GM23338 (cell line): Measurements from ENCODE around the gene METTL2B. TPM values are rescaled to one million over a fixed set of nuclear protein-coding genes. Genes with fewer than 3 reads are reported as not detected.
A peak's percentile ranks its signal among the peaks of the same experiment; 100 is the strongest.

ENCODE experiments used
- ATAC-seq: fragments of 200-7000 bp; cut with Tn5 transposase; 3 replicates; pipeline ENCODE4 v1.9.1; 2020
- DNase-seq: peaks from one replicate; pipeline ENCODE4 v3.0.0-alpha.2; 2015; ENCODE audit warnings: low spot score
- H2AFZ ChIP-seq: fragments of 200-600 bp; sonication (generic); 2 replicates; pipeline ENCODE4 v1.8.0; 2016; ENCODE audit warnings: antibody characterized with exemption, mild to moderate bottlenecking, moderate library complexity
- H3F3A ChIP-seq: fragments of 200-600 bp; sonication (generic); replicated peaks from 2 replicates; pipeline ENCODE4 v1.8.0; 2017; ENCODE audit warnings: antibody characterized with exemption, mixed run types, low read depth
- H3K27ac ChIP-seq: fragments of 200-600 bp; sonication (generic); 2 replicates; pipeline ENCODE4 v1.6.1; 2016; ENCODE audit warnings: low read depth
- H3K27me3 ChIP-seq: fragments of 200-600 bp; sonication (generic); 2 replicates; pipeline ENCODE4 v1.8.0; 2016; ENCODE audit warnings: mild to moderate bottlenecking, mixed run types, moderate library complexity; ENCODE audit not compliant: insufficient read depth
- H3K36me3 ChIP-seq: fragments of 200-600 bp; sonication (generic); 2 replicates; pipeline ENCODE4 v1.8.0; 2016; ENCODE audit warnings: mild to moderate bottlenecking; ENCODE audit not compliant: insufficient read depth
- H3K4me1 ChIP-seq: fragments of 200-600 bp; sonication (generic); 2 replicates; pipeline ENCODE4 v1.8.0; 2016; ENCODE audit warnings: mild to moderate bottlenecking, moderate library complexity; ENCODE audit not compliant: insufficient read depth
- H3K4me2 ChIP-seq: fragments of 200-600 bp; sonication (generic); 2 replicates; pipeline ENCODE4 v1.7.1; 2017; ENCODE audit warnings: mixed run types
- H3K4me3 ChIP-seq: fragments of 200-600 bp; sonication (generic); 2 replicates; pipeline ENCODE4 v1.6.1; 2016; ENCODE audit warnings: mixed run types
- H3K79me2 ChIP-seq: fragments of 200-600 bp; sonication (generic); replicated peaks from 2 replicates; pipeline ENCODE4 v1.8.0; 2017; ENCODE audit warnings: mild to moderate bottlenecking; ENCODE audit not compliant: insufficient read depth
- H3K9me2 ChIP-seq: fragments of 200-600 bp; sonication (generic); 2 replicates; pipeline ENCODE4 v1.8.0; 2017; ENCODE audit not compliant: insufficient read depth
- H4K20me1 ChIP-seq: fragments of 200-600 bp; sonication (generic); replicated peaks from 2 replicates; pipeline ENCODE4 v1.8.0; 2017; ENCODE audit warnings: mild to moderate bottlenecking; ENCODE audit not compliant: insufficient read depth
- H3K27ac Mint-ChIP-seq: 2 replicates; pipeline ENCODE4 v1.8.0; 2020; ENCODE audit warnings: inconsistent platforms, mild to moderate bottlenecking, moderate library complexity, mixed read lengths
- H3K27me3 Mint-ChIP-seq: 3 replicates; pipeline ENCODE4 v1.8.0; 2022; ENCODE audit warnings: low read depth, mild to moderate bottlenecking, moderate library complexity, mixed read lengths, inconsistent platforms; ENCODE audit not compliant: insufficient read depth, poor library complexity
- H3K36me3 Mint-ChIP-seq: 3 replicates; pipeline ENCODE4 v1.8.0; 2021; ENCODE audit warnings: low read depth, mild to moderate bottlenecking, inconsistent platforms, moderate library complexity, mixed read lengths
- H3K4me1 Mint-ChIP-seq: 3 replicates; pipeline ENCODE4 v1.8.0; 2020; ENCODE audit warnings: mild to moderate bottlenecking, inconsistent platforms, mixed read lengths
- H3K4me3 Mint-ChIP-seq: 3 replicates; pipeline ENCODE4 v1.8.0; 2021; ENCODE audit warnings: moderate library complexity, mild to moderate bottlenecking, inconsistent platforms, mixed read lengths
- H3K9me3 Mint-ChIP-seq: 3 replicates; pipeline ENCODE4 v1.8.0; 2020; ENCODE audit warnings: moderate library complexity, mild to moderate bottlenecking, inconsistent platforms, mixed read lengths
- CTCF ChIP-seq, 2 experiments: fragments of 200-600 bp in 1 of 2; sonication (generic) in 1 of 2; conservative IDR thresholded peaks; 2 replicates each; pipeline versions ENCODE4 v1.5.1 to v1.6.1; 2016 to 2017; ENCODE audit warnings: antibody characterized with exemption in 2 of 2, low read depth in 2 of 2, mild to moderate bottlenecking in 2 of 2, moderate library complexity in 1 of 2
- NANOG ChIP-seq: IDR thresholded peaks from 2 replicates; pipeline ENCODE4 v1.6.1; 2016; ENCODE audit warnings: antibody characterized with exemption, borderline replicate concordance
- REST ChIP-seq: IDR thresholded peaks from one replicate; pipeline ENCODE4 v1.6.1; 2018; ENCODE audit warnings: antibody characterized with exemption; ENCODE audit not compliant: unreplicated experiment
- polyA plus RNA-seq: library from polyadenylated mRNA; unstranded; fragments of >200 nt; fragmentation: Nextera tagmentation; extraction: Ambion mirVana; gene quantifications from 2 replicates; pipeline ENCODE4 v1.2.1, GENCODE V29; 2016
- total RNA-seq: library from RNA; depleted of rRNA; stranded (reverse); fragments of >200 nt; shearing (Covaris generic); gene quantifications from 2 replicates; pipeline ENCODE4 v1.2.3, GENCODE V29; 2014
- TF ChIP-seq, protein P1 (sequence below): fragments of 250-450 bp; sonication (Bioruptor Pico); IDR thresholded peaks from 2 replicates; pipeline ENCODE4 v1.5.0; 2020; ENCODE audit warnings: mild to moderate bottlenecking, moderate library complexity
- TF ChIP-seq, protein P2 (sequence below): IDR thresholded peaks from 2 replicates; pipeline ENCODE4 v1.6.1; 2016; ENCODE audit warnings: antibody characterized with exemption

The METTL2B gene
- total and polyA plus RNA-seq, 2 experiments from 2014 or later = 21.2 to 48.3 TPM

DNA sequence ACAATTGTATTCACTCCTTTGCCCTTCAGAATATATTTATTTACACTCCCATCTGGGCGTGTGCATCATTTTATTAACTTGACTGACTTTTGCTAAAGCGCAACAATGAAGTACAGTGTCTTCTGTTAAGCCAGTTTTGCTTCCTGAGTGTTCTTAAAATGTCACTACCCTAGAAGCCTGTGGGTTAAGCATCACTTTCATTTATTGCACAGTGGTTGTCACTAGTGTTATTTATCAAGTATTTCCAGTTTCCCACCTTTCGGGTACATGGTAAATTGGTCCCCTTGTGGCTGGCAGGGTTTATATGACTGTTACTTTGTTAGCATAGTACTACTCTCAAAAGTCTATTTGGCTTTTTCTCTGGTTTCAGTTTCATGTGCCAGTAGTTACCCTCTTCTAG, 17.6 kb upstream of the METTL2B start (continued):
- TF ChIP-seq, protein P1, sequence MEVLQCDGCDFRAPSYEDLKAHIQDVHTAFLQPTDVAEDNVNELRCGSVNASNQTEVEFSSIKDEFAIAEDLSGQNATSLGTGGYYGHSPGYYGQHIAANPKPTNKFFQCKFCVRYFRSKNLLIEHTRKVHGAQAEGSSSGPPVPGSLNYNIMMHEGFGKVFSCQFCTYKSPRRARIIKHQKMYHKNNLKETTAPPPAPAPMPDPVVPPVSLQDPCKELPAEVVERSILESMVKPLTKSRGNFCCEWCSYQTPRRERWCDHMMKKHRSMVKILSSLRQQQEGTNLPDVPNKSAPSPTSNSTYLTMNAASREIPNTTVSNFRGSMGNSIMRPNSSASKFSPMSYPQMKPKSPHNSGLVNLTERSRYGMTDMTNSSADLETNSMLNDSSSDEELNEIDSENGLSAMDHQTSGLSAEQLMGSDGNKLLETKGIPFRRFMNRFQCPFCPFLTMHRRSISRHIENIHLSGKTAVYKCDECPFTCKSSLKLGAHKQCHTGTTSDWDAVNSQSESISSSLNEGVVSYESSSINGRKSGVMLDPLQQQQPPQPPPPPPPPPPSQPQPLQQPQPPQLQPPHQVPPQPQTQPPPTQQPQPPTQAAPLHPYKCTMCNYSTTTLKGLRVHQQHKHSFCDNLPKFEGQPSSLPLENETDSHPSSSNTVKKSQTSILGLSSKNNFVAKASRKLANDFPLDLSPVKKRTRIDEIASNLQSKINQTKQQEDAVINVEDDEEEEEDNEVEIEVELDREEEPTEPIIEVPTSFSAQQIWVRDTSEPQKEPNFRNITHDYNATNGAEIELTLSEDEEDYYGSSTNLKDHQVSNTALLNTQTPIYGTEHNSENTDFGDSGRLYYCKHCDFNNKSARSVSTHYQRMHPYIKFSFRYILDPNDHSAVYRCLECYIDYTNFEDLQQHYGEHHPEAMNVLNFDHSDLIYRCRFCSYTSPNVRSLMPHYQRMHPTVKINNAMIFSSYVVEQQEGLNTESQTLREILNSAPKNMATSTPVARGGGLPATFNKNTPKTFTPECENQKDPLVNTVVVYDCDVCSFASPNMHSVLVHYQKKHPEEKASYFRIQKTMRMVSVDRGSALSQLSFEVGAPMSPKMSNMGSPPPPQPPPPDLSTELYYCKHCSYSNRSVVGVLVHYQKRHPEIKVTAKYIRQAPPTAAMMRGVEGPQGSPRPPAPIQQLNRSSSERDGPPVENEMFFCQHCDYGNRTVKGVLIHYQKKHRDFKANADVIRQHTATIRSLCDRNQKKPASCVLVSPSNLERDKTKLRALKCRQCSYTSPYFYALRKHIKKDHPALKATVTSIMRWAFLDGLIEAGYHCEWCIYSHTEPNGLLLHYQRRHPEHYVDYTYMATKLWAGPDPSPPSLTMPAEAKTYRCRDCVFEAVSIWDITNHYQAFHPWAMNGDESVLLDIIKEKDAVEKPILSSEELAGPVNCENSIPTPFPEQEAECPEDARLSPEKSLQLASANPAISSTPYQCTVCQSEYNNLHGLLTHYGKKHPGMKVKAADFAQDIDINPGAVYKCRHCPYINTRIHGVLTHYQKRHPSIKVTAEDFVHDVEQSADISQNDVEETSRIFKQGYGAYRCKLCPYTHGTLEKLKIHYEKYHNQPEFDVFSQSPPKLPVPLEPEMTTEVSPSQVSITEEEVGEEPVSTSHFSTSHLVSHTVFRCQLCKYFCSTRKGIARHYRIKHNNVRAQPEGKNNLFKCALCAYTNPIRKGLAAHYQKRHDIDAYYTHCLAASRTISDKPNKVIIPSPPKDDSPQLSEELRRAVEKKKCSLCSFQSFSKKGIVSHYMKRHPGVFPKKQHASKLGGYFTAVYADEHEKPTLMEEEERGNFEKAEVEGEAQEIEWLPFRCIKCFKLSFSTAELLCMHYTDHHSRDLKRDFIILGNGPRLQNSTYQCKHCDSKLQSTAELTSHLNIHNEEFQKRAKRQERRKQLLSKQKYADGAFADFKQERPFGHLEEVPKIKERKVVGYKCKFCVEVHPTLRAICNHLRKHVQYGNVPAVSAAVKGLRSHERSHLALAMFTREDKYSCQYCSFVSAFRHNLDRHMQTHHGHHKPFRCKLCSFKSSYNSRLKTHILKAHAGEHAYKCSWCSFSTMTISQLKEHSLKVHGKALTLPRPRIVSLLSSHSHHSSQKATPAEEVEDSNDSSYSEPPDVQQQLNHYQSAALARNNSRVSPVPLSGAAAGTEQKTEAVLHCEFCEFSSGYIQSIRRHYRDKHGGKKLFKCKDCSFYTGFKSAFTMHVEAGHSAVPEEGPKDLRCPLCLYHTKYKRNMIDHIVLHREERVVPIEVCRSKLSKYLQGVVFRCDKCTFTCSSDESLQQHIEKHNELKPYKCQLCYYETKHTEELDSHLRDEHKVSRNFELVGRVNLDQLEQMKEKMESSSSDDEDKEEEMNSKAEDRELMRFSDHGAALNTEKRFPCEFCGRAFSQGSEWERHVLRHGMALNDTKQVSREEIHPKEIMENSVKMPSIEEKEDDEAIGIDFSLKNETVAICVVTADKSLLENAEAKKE (CRISPR knock-in tag) = no peak
- TF ChIP-seq REST (no peak), NANOG (no peak)

GRCh38 chr7:128459394-128459878, 17.1 kb upstream of the METTL2B start:
- H3K4me2 ChIP-seq = no peak overlapping the region
- H3K27ac Mint-ChIP-seq = no peak overlapping the region

More at GRCh38 chr7:128459394-128459878, 17.1 kb upstream of the METTL2B start:
- peaks cover 9% of the 10 kb centered on the region for H3K9me3 Mint-ChIP-seq
- TF ChIP-seq, protein P2, sequence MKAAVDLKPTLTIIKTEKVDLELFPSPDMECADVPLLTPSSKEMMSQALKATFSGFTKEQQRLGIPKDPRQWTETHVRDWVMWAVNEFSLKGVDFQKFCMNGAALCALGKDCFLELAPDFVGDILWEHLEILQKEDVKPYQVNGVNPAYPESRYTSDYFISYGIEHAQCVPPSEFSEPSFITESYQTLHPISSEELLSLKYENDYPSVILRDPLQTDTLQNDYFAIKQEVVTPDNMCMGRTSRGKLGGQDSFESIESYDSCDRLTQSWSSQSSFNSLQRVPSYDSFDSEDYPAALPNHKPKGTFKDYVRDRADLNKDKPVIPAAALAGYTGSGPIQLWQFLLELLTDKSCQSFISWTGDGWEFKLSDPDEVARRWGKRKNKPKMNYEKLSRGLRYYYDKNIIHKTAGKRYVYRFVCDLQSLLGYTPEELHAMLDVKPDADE = no peak
- peak; percentile 88 to 92 for TF ChIP-seq CTCF (conservative IDR thresholded peaks at IDR 0.05; ENCODE audit: low read depth in 2 of 2)
- Histone ChIP-seq H4K20me1 (peaks cover 12% of the 10 kb centered on the region), H3K4me1 (peaks cover 32% of the 10 kb centered on the region), H2AFZ (no peak overlapping the region), H3K4me3 (no peak overlapping the region), H3K36me3 (0 out of 2 replicates have a peak, but pooled peaks cover 3% of the 10 kb centered on the region), H3F3A (peaks cover 7% of the 10 kb centered on the region; the same call in 1 of the 2 replicates), H3K79me2 (peaks cover 47% of the 10 kb centered on the region), H3K9me2 (no peaks in the 10 kb centered on the region), H3K27me3 (peaks cover 6% of the 10 kb centered on the region), H3K27ac (no peak overlapping the region)
- ATAC-seq = peak; percentile 47
- H3K4me1 Mint-ChIP-seq = peaks cover 31% of the 10 kb centered on the region
- DNase-seq = peak; percentile 85
- H3K36me3 Mint-ChIP-seq = peaks cover 46% of the 10 kb centered on the region
- no peak overlapping the region; the same call in 2 of the 3 replicates for H3K4me3 Mint-ChIP-seq
- peaks cover 19% of the 10 kb centered on the region for H3K27me3 Mint-ChIP-seq
